Left ventricle myocardium superior (tissue), 1 donor: ENCODE data around the gene CBX7. TPM values are rescaled to one million over a fixed set of nuclear protein-coding genes. Genes with fewer than 3 reads are reported as not detected.

Source experiments
- ATAC-seq: fragments of 200-7000 bp; cut with Tn5 transposase; one replicate; pipeline ENCODE4 v1.9.1; 2020; ENCODE audit warnings: mild to moderate bottlenecking, moderate library complexity
- DNase-seq: peaks from one replicate; pipeline ENCODE4 v3.0.0-alpha.2; 2020
- intact Hi-C: fragments of 100-400 bp; cut with micrococcal nuclease; formaldehyde crosslinking; loops from one replicate; pipeline ENCODE4 v1.11.0; 2022
- total RNA-seq: library from RNA; stranded (reverse); fragmentation: NEBNext Ultra II Directional; extraction: Animal tissue kit (Norgen Biotek cat#: 25700); gene quantifications from one replicate; pipeline ENCODE4 v1.2.1, GENCODE V29; 2021
- donor health status: DM: no; HTN: yes; CAD: no; lungs with severe emphysema.

CBX7 gene
- total RNA-seq, 1 donor from 2014 or later = 79.2 TPM

- DNase-seq = no peak
- intact Hi-C loops = no loop called here
- ATAC-seq = no peak
These were observed 49.0 kb downstream of the CBX7 start for GRCh38 chr22:39103431-39103830.

GRCh38 chr22:39101226-39101625 lies 51.3 kb downstream of the CBX7 start:
- intact Hi-C loops = no loop called here
- no peak for ATAC-seq
- no peak for DNase-seq

- no peak for ATAC-seq
- intact Hi-C loops = no loop called here
- no peak for DNase-seq
These were observed 53.9 kb downstream of the CBX7 start for GRCh38 chr22:39098576-39098975.

DNA sequence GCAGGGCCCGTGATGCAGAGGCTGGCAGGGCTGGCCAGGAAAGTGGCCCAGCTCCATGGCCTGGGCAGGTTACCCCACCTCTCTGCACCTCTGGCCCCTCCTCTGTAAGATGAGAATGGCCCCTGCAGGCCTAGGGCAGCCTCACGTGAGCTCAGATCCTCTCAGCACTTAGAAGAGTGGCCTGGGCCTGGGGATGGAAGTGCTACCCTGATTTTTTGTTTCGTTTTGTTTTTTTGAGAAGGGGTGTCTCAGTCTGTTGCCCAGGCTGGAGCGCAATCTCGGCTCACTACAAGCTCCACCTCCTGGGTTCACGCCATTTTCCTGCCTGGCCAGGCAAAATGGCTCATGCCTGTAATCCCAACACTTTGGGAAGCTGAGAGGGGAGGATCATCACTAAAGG lies 54.5 kb downstream of the CBX7 start:
- intact Hi-C loops = no loop called here
- DNase-seq (peak; percentile 12), ATAC-seq (no peak)

DNA sequence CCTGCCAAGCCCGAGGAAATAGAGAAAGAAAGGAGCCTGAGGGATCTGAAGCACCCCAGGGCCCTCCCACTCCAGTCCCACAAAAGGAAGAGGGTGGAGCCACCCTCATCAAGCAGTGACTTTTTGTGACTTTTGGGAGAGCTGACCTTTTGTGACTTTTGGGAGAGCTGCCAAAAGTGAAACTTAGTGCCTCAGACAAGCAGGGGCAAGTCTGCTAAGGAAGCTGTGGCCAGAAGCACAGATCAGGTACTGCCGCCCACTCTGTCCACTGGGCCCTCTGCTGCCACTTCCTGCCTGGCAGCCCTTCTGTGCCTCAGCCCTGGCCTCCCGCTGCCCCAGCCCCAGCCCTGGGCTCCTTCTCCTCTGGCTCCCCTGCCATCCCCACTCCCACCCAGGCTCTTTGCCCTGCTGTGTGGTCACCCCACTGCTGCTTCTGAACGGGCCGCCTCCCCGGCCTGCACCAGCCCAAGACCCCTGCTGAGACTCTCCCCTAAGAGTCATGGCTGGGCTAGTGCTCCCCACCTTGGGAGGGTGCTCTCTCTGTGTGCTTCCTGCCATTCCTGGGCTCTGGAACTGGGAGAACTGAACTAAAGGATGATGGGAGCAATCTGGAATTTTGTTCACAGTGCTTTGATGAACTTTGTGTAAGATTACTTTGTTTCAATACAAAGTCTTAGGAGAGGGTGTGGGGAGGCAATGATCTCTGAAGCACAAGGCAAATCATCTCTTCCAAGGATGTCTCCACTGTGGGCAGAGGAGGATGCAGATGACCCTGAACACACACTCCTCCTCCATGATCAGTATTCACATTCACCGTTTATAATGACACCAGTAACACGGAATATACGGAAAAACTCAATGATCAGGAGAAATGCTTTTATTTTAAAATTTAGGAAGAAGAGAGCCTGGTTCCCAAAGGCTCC lies 55.1 kb downstream of the CBX7 start, which contains the start of gene APOBEC3H:
Gene APOBEC3H (plus strand): TSS at position 147 of the 923 bp plus-strand sequence. CDS start 3,035 bp downstream, outside the sequence.
- intact Hi-C loops = no loop called here
- peak; percentile 66 for ATAC-seq
- DNase-seq = peak; percentile 33

GRCh38 chr22:39095971-39096370 lies 56.5 kb downstream of the CBX7 start:
- intact Hi-C loops = no loop called here
- DNase-seq (peak; percentile 7), ATAC-seq (no peak)

GRCh38 chr22:39094717-39095389 lies 57.6 kb downstream of the CBX7 start:
- intact Hi-C loops = no loop called here
- DNase-seq = peak; percentile 22
- no peak for ATAC-seq

DNA sequence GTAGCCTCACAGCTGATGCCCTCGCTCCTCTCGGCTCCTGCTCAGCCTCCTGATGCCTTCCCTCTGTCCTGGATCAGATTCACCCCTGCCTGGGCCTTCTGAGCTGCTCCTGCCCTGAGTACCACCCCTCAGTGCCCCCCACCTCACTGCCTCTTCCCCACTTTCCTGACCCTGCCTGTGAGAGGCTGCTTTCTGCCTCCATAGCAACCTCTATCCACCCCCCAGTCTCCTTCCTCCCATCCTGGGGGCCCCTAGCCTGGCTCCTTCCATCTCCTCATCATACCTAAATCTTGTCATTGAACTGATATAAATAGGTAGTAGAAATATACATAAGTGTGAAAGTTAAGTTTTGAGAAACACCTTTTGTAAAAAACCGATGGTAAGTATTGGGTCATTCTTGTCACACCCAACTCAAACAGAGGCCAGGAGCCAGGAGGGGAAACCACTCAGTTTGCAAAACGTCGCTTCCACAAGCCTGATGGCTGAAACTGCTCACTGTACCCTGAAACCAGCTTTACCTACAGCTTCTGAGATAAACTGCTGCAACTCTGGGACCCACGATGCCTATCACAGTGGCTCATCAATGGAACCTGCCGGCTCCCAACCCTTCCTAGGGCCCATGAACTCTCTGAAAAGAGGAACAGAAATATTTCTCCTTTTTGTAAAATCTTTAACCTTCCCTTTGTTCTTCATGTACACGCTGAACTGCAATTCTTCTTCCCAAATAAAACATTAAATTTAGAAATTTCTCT lies 60.2 kb downstream of the CBX7 start:
- no peak for ATAC-seq
- intact Hi-C loops = no loop called here
- peak; percentile 15 for DNase-seq

DNA sequence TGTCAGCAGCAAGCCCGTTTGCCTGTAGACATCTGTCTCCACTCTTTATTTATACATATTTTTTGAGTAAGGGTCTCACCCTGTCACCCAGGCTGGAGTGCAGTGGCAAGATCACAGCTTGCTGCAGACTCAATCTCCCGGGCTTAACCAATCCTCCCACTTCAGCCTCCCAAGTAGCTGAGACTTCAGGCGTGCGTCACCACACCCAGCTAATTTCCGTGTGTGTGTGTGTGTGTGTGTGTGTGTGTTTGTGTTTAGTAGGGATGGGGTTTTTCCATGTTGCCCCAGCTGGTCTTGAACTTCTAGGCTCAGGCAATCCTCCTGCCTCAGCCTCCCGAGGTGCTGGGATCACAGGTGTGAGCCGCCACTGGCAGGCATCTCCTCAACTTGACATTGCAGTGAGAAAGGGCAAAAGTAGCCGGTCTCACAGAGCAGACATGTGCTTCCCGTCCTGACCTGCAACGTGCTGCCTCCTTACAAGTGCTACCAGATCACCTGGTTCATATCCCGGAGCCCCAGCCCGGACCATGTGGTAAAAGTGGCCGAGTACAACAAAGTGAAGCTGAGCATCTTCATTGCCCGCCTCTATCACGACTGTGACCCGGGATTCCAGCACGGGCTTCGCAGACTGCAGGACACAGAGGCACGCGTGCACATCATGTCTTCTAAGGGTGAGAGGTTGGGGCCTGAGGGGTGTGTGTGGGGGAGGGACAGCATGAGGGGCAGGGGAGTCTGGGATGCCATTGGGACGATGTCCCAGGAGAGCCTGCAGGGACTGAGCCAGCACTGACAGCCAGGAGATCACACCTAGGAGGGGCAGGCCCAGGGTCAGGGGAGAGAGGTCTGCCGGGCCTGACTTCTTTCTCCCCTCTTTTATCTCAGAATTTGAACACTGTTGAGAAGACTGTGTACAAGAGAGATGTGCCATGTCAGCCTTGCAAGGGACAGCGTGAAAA lies 61.1 kb downstream of the CBX7 start:
- DNase-seq (peak; percentile 15), ATAC-seq (no peak)
- intact Hi-C loops = no loop called here

DNA sequence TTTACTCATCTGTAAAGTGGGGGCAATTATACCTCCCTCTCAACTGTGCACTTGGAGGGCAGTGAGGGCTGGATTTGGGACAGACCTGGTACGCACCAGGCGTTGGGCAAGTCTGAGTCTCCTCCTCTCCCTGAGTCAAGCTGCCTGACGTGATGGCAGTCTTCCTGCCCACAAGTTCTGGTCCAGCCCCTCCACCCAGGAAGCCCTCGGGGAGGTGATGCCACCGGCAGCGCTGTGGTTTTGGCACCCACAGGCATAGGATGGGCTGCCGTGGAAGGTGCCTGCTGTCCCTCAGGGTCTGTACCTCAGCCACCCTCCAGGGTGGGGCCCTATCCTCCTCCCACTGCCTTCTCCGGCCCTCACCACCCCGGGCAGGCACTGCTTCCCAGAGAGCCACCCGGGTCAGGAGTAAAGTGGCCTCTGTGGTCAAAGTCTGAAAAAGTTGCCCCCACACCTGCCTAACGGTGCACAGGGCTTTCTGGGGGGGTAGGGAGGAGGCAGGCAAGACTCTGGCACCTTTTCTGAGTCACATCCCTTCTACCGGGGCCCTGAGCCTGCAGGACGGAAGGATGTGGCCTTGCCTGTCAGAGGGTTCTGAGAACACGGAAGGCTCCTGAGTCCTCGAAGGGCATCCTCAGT lies 61.9 kb downstream of the CBX7 start:
- intact Hi-C loops = no loop called here
- ATAC-seq (peak; percentile 22), DNase-seq (peak; percentile 47)

GRCh38 chr22:39089928-39090327 lies 62.6 kb downstream of the CBX7 start:
- ATAC-seq = no peak
- intact Hi-C loops = no loop called here
- peak; percentile 13 for DNase-seq

DNA sequence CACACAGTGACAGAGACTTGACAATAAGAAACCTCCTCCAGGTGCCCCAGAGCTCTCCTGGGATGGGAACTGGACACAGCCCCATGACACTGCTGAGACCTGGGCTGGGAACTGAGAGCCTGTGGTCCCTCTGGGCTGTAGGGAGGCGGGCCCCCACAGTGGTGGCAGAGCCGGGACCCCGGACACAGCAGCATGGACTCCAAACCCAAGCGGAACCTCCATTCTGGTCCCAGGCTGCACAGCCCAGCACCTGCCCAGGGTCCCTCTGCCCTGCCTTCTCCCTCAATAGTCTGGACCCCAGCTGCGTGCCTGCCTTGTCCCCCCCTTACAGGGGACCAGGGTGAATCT lies 63.8 kb downstream of the CBX7 start:
- intact Hi-C loops = no loop called here
- DNase-seq (peak; percentile 14), ATAC-seq (no peak)

GRCh38 chr22:39087881-39088684 lies 64.4 kb downstream of the CBX7 start:
- DNase-seq (peak; percentile 45), ATAC-seq (peak; percentile 72)
- intact Hi-C loops = no loop called here

DNA sequence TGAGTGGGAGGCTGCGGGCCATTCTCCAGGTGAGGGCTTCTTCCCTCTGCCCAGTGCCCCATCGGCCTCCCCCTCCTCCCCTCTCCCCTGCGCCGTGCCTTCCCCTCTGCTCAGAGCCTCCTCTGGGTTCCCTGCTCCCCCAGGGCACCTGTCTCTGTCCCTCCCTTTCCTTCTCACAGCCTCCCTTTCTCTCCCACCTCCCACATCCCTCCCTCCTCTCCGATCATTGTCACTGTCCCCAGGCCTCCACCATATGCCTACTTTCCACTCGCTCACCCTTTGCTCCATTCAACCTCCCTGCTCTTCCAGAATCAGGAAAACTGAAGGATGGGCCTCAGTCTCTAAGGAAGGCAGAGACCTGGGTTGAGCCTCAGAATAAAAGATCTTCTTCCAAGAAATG lies 65.4 kb downstream of the CBX7 start:
- intact Hi-C loops = no loop called here
- DNase-seq (no peak), ATAC-seq (no peak)

DNA sequence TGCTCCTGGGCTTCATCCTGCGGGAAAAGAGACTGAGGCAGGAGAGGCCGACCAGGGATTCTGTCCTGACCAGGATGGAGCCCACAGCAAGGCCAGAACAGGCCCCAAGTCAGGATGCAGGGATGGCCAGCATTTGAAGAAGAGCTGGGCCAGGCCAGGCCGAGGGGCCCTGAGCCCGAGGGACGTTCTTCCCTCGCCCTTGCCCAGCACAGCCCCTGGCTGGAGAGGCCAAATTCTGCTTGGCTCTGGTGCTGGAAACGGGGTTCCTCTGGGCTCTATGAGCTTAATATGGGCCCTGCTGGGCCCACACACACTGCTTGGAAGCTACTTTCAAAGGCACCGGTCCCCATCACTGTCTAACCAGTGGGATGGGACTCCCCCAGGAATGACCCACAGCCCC lies 67.8 kb downstream of the CBX7 start:
- peak; percentile 7 for DNase-seq
- ATAC-seq = no peak
- intact Hi-C loops = no loop called here

- DNase-seq (peak; percentile 17), ATAC-seq (no peak)
- intact Hi-C loops = no loop called here
These were observed 69.0 kb downstream of the CBX7 start for GRCh38 chr22:39083212-39084165.
